GM18909 (cell line): ENCODE data around the gene FUCA2.

Source experiments
- ATAC-seq: cut with Tn5 transposase; IDR thresholded peaks from one replicate; pipeline ENCODE4 v1.9.1; 2021; ENCODE audit warnings: mild to moderate bottlenecking; ENCODE audit not compliant: unreplicated experiment, poor library complexity

FUCA2 gene

GRCh38 chr6:143510991-143511891 lies at the start of gene FUCA2:
Gene FUCA2, minus strand, starts transcription at chr6:143511720. Its CDS starts 86 bp downstream, at chr6:143511634.
- peak; percentile 61 for ATAC-seq

- ATAC-seq, result no peak
These were observed 49.7 kb upstream of the FUCA2 start for GRCh38 chr6:143561105-143561704.

GRCh38 chr6:143559051-143559660 lies 47.6 kb upstream of the FUCA2 start:
- no peak for ATAC-seq

GRCh38 chr6:143556529-143556928 lies 45.0 kb upstream of the FUCA2 start:
- ATAC-seq, result no peak

- no peak for ATAC-seq
These were observed 44.1 kb upstream of the FUCA2 start for GRCh38 chr6:143555582-143555981.

GRCh38 chr6:143555071-143555492 lies 43.6 kb upstream of the FUCA2 start:
- no peak for ATAC-seq

- ATAC-seq, result no peak
These were observed 41.8 kb upstream of the FUCA2 start for GRCh38 chr6:143553337-143553736.

GRCh38 chr6:143549949-143550268 lies 38.4 kb upstream of the FUCA2 start:
- ATAC-seq, result peak; percentile 47

- peak; percentile 89 for ATAC-seq
These were observed 37.9 kb upstream of the FUCA2 start for GRCh38 chr6:143549221-143549948.

GRCh38 chr6:143546599-143546998 lies 35.1 kb upstream of the FUCA2 start:
- ATAC-seq, result no peak

GRCh38 chr6:143545976-143546547 lies 34.5 kb upstream of the FUCA2 start:
- ATAC-seq, result no peak

- no peak for ATAC-seq
These were observed 33.6 kb upstream of the FUCA2 start for GRCh38 chr6:143545165-143545564.

- ATAC-seq, result no peak
These were observed 32.6 kb upstream of the FUCA2 start for GRCh38 chr6:143544011-143544696.

- no peak for ATAC-seq
These were observed 31.9 kb upstream of the FUCA2 start for GRCh38 chr6:143543435-143543834.

- no peak for ATAC-seq
These were observed 31.4 kb upstream of the FUCA2 start for GRCh38 chr6:143542888-143543287.

GRCh38 chr6:143540192-143540591 lies 28.7 kb upstream of the FUCA2 start:
- no peak for ATAC-seq

- ATAC-seq, result no peak
These were observed 28.2 kb upstream of the FUCA2 start for GRCh38 chr6:143539734-143540133.

GRCh38 chr6:143539106-143539505 lies 27.6 kb upstream of the FUCA2 start:
- no peak for ATAC-seq

- no peak for ATAC-seq
These were observed 26.9 kb upstream of the FUCA2 start for GRCh38 chr6:143538374-143538773.
